GM15510 (cell line): ENCODE measurements around the gene OS9.

Experiments used
- POLR2A ChIP-seq: IDR thresholded peaks from 3 replicates; pipeline ENCODE4 v1.6.1; 2011; ENCODE audit warnings: borderline replicate concordance; ENCODE audit not compliant: insufficient read length; ENCODE audit errors: extremely low read depth

Gene OS9

GRCh38 chr12:57732270-57732669 lies 38.3 kb downstream of the OS9 start:
- TF ChIP-seq POLR2A, result no peak

DNA sequence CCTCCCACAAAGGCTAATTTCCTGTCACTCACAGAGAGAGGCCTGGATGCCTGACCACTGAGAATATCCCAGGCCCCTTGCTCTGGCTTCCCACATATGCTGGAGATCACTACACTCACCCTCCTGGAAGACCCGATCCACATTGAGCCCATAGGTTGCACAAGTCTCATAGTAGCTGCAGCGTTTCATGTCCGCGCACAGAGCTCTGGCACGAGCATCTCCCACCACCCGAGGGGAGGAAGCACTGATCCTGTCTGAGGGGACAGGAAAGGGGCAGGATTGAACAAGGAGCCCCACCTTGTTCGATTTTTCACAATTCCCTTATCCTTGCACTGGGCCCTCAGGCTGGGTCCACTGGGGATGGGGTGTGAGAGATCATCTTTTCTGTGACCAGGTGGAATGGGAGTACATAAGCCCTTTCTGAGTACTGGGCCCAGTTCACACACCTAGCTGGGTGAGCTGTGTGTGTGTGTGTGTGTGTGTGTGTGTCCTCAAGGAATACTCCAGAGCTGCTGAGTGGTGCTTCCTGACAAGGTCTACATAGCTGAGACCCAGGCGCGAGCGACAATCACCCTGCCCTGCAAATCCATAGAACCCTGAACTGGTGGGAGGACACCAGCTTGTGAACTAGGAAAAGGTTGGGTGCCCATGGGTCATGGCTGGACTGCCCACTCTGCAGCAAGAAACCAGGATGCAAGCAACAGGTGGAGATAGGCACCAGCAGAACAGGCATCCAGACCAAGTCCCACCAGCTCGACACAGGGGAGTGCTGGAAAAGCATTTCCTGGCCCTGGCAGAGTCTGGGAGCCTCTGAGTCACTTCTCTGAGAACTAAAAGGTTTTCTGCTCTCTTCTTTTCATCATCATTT lies 39.0 kb downstream of the OS9 start:
- no peak for TF ChIP-seq POLR2A

GRCh38 chr12:57733928-57734327 lies 40.0 kb downstream of the OS9 start:
- no peak for TF ChIP-seq POLR2A

DNA sequence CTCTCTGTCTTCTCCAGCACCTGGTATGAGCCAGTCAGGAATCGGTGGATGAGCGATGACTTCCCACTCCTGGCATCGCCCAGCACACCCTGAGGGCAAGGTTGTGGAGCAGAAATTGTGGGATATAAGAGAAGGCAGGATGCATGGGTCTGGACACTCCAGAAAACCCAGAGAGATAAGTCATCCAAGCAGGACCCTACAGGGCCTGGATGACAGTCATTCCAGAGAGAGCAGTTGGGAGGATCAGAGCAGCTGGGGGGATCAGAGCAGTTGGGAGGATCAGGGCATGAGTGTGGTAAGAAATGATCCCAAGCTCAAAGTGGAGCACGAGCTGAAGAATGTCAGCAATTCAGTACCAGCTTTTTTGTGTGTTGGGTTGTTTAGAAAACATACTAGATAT lies 40.7 kb downstream of the OS9 start:
- no peak for TF ChIP-seq POLR2A

DNA sequence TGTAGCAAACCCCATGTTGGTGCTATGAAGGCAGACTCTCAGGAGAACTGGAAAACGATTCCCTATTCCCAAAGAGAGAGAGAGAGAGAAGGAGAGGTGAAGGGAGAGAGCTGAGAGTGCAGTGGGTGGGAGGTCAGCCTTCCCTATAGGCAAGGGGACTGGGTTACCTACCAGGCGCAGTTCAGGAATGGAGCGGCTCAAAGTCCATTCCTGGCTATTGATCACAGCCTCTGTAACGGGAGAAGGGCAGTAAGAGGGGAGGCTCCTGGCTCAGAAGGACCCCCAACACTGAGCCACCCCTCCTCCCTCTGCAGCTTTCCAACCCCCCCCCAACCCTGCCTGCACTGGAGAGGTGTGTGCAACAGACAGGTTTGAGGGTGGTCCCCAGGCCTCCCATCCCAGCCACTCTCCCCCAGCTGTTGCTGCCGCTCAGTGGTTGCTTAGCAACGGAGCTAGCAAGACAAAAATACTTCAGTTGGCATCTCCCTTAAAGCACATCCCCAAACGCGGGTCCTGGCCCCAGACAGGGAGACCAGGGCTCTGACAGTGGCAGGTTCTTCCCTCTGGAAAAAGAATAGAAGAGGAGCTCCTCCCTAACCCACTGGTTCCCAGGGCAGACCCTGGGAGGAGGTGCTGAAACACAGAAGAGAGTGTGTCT lies 41.4 kb downstream of the OS9 start:
- TF ChIP-seq POLR2A, result no peak

- TF ChIP-seq POLR2A, result no peak
Observed at GRCh38 chr12:57735952-57736740, 42.2 kb downstream of the OS9 start.

- no peak for TF ChIP-seq POLR2A
Observed at GRCh38 chr12:57736741-57737466, 43.0 kb downstream of the OS9 start.

DNA sequence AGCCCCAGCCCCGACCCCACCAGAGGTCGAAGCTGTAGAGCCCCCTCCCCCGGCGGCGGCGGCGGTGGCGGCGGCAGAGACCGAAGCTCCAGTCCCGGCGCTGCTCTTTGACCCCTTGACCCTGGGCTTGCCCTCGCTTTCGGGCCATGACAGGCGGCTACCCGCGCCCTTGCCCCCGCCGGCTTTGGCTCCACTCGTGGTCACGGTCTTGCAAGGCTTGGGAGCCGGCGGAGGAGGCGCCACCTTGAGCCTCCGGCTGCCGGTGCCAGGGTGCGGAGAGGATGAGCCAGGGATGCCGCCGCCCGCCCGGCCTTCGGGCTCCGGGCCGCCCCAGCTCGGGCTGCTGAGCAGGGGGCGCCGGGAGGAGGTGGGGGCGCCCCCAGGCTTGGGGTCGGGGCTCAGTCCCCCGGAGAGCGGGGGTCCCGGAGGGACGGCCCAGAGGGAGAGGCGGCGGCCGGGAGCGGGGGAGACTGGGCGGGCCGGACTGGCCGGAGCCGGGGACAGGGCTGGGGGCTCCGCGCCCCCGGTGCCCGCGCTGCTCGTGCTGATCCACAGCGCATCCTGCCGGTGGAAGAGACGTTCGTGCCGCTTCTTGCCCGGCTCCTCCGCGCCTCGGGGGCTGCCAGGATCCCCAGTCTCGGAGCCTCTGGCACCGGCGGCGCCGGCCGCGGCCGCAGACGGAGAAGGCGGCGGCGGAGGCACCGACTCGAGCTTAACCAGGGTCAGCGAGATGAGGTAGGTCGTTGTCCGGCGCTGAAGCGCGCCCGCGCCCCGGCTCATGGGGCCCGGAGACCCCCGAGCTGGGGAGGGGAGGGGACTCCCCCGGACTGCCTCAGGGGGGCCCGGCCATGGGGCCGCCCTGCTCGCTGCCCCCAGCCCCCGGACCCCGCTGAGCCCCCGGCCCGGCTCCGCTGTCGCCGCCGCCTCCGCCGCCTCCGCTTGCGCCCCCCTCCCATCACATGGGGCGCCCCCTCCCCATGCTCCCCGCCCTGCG lies 43.8 kb downstream of the OS9 start:
- no peak for TF ChIP-seq POLR2A

DNA sequence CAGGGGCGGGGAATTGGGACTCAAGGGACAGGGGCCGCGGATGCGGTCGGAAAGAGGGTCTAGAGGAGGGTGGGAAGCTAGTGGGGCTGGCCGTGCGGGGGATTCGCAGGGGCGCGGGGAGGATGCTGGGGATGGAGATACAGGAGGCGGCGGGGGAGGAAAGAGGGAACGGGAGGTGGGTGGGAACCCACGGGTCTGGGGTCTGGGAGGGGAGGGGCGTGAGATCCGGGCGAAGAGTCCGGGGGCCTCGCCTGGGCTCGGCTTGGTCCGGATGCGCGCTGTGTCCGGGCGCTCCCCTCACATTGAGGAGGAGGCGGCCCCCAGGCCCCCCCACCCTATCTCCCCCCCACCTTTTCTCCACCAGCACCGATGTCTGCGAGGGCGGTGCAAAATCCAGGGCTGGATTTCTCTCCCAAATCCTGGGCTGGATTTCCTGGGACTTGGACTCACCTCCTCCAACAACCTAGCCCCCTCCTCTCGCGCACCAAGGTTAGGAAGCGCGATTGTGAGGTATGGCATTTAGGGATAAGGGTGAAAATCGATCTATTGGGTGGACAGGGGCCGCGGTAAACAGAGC lies 44.8 kb downstream of the OS9 start, which contains the start of gene AGAP2:
AGAP2 (minus strand) TSS at position 82 of the 577 bp plus-strand sequence. CDS start 496 bp downstream, outside the sequence.
- TF ChIP-seq POLR2A, result no peak

DNA sequence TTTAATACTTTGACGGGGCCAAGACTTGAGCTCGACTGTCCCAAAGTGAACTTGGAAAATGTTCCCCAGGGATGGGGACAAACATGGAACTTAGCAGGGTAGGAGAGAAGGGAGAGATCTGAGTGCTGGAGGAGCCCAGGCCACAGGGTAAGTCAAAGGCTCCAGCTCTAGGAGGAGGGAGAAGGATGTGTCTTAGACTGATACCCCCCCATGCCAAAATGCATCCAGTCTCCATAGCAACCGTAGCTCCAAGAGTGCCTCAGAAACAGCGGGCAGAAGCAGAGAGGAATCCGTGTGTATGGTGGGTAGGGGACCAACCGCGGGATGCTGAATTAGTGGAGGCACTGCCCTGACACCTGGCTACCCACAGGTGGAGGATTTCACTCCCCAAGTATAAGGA lies 45.5 kb downstream of the OS9 start:
- no peak for TF ChIP-seq POLR2A

- no peak for TF ChIP-seq POLR2A
Observed at GRCh38 chr12:57739914-57740538, 46.1 kb downstream of the OS9 start.

- no peak for TF ChIP-seq POLR2A
Observed at GRCh38 chr12:57740656-57741412, 46.9 kb downstream of the OS9 start.
